Effector memory CD8-positive, alpha-beta T cell (primary cell): ENCODE data around the gene SHMT1.
"Not testable (repeated sequence)": the region's sequence is repeated elsewhere in the genome, so short reads cannot be mapped to it uniquely, and the experiment has no call there.

ENCODE experiments used
- ATAC-seq: fragments of 150-1000 bp; cut with Tn5 transposase; replicated peaks from 2 replicates; pipeline ENCODE4 v1.10.0; 2021; ENCODE audit warnings: mild to moderate bottlenecking, moderate library complexity
- DNase-seq, 3 experiments: peaks; one replicate each; pipeline ENCODE4 v3.0.0; 2021
- H3K27ac Mint-ChIP-seq, 2 donors: one replicate each; pipeline ENCODE4 v1.8.0; 2022; ENCODE audit warnings: mild to moderate bottlenecking in 2 of 2, mixed read lengths in 2 of 2, moderate library complexity in 2 of 2
- H3K27me3 Mint-ChIP-seq, 2 donors: one replicate each; pipeline ENCODE4 v1.8.0; 2022; ENCODE audit warnings: mixed read lengths in 2 of 2
- H3K36me3 Mint-ChIP-seq: one replicate; pipeline ENCODE4 v1.8.0; 2022; ENCODE audit warnings: mild to moderate bottlenecking, moderate library complexity, mixed read lengths; ENCODE audit not compliant: insufficient read depth
- H3K4me1 Mint-ChIP-seq, 2 donors: one replicate each; pipeline ENCODE4 v1.8.0; 2022; ENCODE audit warnings: low read depth in 2 of 2, mixed read lengths in 2 of 2
- H3K4me3 Mint-ChIP-seq, 2 donors: one replicate each; pipeline ENCODE4 v1.8.0; 2022; ENCODE audit warnings: mild to moderate bottlenecking in 2 of 2, mixed read lengths in 2 of 2, moderate library complexity in 2 of 2
- H3K9me3 Mint-ChIP-seq, 2 donors: one replicate each; pipeline ENCODE4 v1.8.0; 2022; ENCODE audit warnings: mixed read lengths in 2 of 2

The SHMT1 gene

DNA sequence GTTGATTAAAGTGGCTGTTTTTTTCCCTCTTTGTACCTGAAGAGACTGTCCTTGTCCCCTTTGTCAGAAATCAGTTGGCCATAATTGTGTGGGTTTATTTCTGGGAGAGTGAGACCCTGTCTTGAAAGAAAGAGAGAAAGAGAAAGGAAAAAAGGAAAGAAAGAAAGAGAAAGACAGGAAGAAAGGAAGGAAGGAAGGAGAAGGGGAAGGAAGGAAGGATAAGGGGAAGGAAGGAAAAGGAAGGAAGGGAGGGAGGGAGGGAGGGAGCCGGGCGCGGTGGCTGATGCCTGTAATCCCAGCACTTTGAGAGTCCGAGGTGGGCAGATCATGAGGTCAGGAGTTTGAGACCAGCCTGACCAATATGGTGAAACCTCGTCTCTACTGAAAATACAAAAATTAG is 7.4 kb upstream of the SHMT1 start:
- no peak for ATAC-seq
- Mint-ChIP-seq H3K4me1 (no peaks in the 10 kb centered on the region), H3K4me3 (no peak overlapping the region), H3K27me3 (peaks cover 14 to 24% of the 10 kb centered on the region in 2 donors), H3K9me3 (no peaks in the 10 kb centered on the region), H3K27ac (no peak overlapping the region), H3K36me3 (peaks cover 4% of the 10 kb centered on the region)
- no peak for DNase-seq

DNA sequence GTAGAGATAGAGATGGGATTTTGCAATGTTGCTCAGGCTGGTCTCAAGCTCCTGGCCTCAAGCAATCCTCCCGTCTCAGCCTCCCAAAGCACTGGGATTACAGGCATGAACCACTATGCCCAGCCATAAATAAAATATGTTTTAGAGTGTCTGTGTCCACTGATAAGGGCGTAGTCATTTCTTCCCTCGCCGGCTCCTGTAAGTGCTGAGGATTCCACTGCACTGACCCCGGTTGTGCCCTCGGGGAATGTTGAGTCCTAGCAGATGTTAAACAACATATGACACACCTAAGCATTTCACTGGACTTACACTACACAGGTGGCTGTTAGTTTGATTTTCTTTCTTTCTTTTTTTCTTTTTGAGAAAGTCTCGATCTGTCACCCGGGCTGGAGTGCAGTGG is 5.6 kb upstream of the SHMT1 start:
- H3K36me3 Mint-ChIP-seq: peaks cover 8% of the 10 kb centered on the region
- no peak overlapping the region for H3K4me3 Mint-ChIP-seq
- no peaks in the 10 kb centered on the region for H3K4me1 Mint-ChIP-seq
- no peaks in the 10 kb centered on the region for H3K9me3 Mint-ChIP-seq
- H3K27ac Mint-ChIP-seq: no peak overlapping the region
- no peak for ATAC-seq
- H3K27me3 Mint-ChIP-seq: peaks cover 14 to 24% of the 10 kb centered on the region in 2 donors
- no peak for DNase-seq

DNA sequence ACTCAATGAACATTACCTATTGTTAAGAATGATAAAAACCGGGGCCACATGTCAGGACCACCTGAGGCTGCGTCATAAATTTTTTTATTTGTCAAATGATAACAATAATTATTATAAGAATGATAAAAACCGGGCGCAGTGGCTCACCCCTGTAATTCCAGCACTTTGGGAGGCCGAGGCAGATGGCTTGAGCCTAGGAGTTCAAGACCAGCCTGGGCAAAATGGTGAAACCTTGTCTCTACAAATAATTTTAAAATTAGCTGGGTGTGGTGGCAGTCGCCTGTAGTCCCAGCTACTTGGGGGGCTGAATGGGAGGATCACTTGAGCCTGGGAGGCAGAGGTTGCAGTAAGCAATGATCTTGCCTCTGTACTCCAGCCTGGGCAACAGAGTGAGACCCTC is 816 bp upstream of the SHMT1 start:
- ATAC-seq (no peak), DNase-seq (no peak)
- Mint-ChIP-seq H3K27me3 (no peaks in the 10 kb centered on the region), H3K4me3 (no peak overlapping the region), H3K9me3 (no peaks in the 10 kb centered on the region), H3K27ac (no peak overlapping the region), H3K36me3 (peaks cover 12% of the 10 kb centered on the region), H3K4me1 (peaks cover 10 to 15% of the 10 kb centered on the region in 2 donors)

DNA sequence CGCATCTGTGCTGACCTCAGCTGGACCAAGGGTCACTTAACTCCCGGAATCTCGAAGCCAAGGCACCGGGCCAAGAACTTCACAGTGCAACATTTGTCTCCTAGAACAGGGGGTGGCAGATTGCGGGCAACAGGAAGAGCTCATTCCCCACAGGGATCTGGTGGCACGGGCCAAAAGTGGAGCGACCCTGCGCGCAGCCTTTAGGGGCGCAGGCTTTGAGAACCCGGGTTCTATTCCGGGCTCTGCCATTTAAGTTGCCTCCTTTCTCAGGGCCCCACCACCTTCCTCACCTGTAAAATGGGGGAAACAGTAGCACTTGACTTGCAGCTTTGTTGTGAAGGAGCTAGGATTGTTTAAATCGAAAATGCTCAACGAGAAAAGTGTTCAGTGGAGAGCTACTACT is 651 bp downstream of the SHMT1 start:
- no peaks in the 10 kb centered on the region for H3K9me3 Mint-ChIP-seq
- H3K36me3 Mint-ChIP-seq: peaks cover 16% of the 10 kb centered on the region
- H3K4me1 Mint-ChIP-seq: peaks cover 10 to 15% of the 10 kb centered on the region in 2 donors
- ATAC-seq (no peak), DNase-seq (no peak)
- H3K27me3 Mint-ChIP-seq: no peaks in the 10 kb centered on the region
- peak overlapping the region; percentile 90 to 92 for H3K4me3 Mint-ChIP-seq
- peak overlapping the region; percentile 49 to 87 for H3K27ac Mint-ChIP-seq

DNA sequence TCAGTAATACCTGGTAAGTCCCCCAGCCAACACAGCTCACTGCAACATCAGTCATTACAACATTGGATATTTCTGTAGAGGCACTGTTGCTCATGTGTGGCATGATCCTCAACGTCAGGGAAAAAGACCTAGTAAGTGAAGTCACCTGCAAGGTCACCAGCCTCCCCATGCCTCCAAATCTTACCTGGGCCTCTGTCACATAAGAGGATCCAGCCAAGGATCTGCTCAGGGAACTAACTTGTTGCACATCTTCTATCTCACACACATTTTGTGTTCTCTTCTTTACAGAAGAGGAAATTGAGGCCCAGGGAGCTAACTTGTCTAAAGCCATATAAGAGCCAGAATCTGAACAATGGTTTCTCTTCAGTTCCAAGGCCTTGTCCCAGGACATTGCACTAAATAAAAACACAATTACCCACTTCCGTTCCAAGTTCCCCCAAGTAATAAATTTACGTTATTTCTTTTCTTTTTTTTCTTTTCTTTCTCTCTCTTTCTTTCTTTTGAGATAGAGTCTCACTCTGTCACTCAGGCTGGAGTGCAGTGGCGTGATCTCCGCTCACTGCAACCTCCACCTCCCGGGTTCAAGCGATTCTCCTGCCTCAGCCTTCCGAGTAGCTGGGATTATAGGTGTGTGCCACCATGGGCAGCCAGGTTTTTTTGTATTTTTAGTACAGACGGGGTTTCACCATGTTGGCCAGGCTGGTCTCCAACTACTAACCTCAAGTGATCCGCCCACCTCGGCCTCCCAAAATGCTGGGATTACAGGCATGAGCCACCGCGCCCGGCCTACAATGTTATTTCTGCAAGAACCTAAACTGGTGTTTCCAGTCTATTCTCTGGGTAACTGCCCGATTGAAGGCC is 1.3 kb downstream of the SHMT1 start:
- no peaks in the 10 kb centered on the region for H3K27me3 Mint-ChIP-seq
- peak overlapping the region; percentile 49 to 69 for H3K27ac Mint-ChIP-seq
- H3K4me3 Mint-ChIP-seq: peak overlapping the region; percentile 90 to 92
- no peak for ATAC-seq
- no peaks in the 10 kb centered on the region for H3K9me3 Mint-ChIP-seq
- H3K4me1 Mint-ChIP-seq: peaks cover 10 to 15% of the 10 kb centered on the region in 2 donors
- DNase-seq: no peak
- H3K36me3 Mint-ChIP-seq: peaks cover 16% of the 10 kb centered on the region

DNA sequence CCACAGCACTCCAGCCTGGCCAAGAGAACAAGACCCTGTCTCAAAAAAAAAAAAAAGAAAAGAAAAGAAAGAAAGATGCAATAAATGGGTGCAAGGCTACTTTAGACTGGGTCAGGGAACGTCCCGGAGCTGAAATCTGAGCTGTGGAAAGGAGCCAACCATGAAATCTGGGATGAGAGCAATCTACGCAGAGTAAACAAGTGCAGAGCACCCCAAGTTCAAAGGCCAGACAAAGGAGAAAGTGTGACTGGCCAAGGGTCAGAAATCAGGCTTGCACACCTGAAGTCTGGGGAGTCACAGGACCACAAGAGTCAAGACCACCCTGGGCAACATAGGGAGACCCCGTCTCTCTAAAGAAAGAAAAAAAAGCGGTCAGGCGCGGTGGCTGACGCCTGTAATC is 2.8 kb downstream of the SHMT1 start:
- Mint-ChIP-seq H3K9me3 (no peaks in the 10 kb centered on the region), H3K4me3 (peak overlapping the region in 1 of 2 donors; percentile 14), H3K36me3 (peaks cover 15% of the 10 kb centered on the region), H3K27me3 (no peaks in the 10 kb centered on the region), H3K27ac (no peak overlapping the region), H3K4me1 (peaks cover 10 to 15% of the 10 kb centered on the region in 2 donors)
- ATAC-seq: no peak
- no peak for DNase-seq

DNA sequence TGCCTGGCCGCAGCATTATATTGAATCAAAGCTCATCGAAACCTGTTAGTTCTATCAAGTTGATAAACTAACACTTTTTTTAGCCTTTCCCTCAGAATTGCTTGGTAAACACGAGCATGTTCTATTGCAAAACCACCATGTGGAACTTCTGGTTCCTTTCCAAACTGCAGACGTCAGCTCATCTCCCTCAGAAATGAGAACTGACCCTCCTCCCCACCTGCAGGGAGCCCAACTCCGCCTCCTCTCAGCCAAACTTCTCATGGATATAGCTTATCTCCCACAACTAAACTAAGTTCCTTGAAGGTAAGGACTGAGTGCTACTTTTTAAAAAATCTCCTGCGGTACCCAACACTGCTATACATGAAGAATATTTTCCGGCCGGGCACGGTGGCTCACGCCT is 6.7 kb downstream of the SHMT1 start:
- Mint-ChIP-seq H3K4me1 (peaks cover under 1 to 2% of the 10 kb centered on the region in 2 donors), H3K4me3 (no peak overlapping the region), H3K36me3 (peaks cover 34% of the 10 kb centered on the region), H3K27me3 (no peaks in the 10 kb centered on the region), H3K9me3 (no peaks in the 10 kb centered on the region), H3K27ac (no peak overlapping the region)
- no peak for DNase-seq
- ATAC-seq: no peak

DNA sequence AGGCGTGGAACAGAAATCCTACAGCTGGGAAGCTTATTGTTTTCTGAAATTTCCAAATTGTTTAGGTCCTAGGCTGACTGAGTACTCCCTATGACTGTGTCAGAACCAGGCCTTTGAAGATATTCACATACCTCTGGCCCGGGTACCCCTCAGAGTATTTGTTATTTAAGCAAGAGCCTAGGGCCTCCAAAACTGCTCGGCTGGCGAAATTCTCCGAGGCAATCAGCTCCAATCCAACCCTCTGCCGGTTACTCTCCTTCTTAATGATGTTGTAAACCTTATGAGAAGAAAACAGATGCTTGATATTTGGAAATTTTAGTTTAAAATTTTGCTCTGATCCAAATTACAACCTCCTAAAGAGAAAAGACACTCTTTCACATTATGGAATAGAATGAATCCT is 9.8 kb downstream of the SHMT1 start:
- Mint-ChIP-seq H3K4me1 (no peaks in the 10 kb centered on the region), H3K9me3 (no peaks in the 10 kb centered on the region), H3K36me3 (peaks cover 46% of the 10 kb centered on the region), H3K27ac (no peak overlapping the region), H3K27me3 (no peaks in the 10 kb centered on the region), H3K4me3 (no peak overlapping the region)
- ATAC-seq (no peak), DNase-seq (no peak)

DNA sequence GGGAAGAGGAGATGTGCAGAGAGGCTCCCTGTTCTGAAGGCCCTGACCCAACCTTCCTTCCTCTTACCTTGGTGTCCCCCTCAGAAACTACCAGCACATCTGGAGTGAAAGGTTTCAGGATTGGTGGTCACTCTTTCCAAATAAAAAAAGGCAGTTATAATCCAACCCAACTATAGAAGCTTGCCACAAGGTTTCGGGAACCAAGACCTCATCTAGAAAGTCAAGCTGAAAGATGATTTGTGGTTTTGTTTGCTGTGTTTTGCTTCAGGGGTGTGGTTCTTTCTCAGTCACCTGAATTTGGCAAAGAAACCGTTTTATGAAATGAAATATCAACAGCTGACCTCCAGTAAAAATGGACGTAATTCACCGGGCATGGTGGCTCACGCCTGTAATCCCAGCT is 19.3 kb downstream of the SHMT1 start:
- H3K27ac Mint-ChIP-seq: peak overlapping the region in 1 of 2 donors; percentile 57
- ATAC-seq (no peak), DNase-seq (no peak)
- H3K36me3 Mint-ChIP-seq: peaks cover 30% of the 10 kb centered on the region
- H3K4me3 Mint-ChIP-seq: no peak overlapping the region
- H3K4me1 Mint-ChIP-seq: no peaks in the 10 kb centered on the region
- H3K27me3 Mint-ChIP-seq: no peaks in the 10 kb centered on the region
- H3K9me3 Mint-ChIP-seq: no peaks in the 10 kb centered on the region

DNA sequence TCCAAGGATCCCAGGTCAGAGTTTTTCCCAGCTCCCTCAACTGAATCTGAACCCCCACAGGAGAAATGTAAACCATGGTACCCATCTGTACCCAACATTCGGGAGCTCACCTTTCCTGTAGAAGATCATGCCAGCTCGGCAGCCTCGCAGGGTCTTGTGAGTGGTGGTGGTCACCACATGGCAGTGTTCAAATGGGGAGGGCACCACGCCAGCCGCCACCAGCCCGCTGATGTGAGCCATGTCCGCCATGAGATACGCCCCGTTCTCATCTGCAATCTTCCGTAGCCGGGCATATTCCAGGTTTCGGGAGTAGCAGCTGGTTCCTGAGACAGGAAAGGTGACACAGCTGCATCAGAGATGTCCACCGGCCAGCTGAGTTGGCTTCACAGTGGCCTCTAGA is 23.4 kb downstream of the SHMT1 start:
- Mint-ChIP-seq H3K9me3 (no peaks in the 10 kb centered on the region), H3K27ac (no peak overlapping the region), H3K4me1 (no peaks in the 10 kb centered on the region), H3K27me3 (no peaks in the 10 kb centered on the region), H3K36me3 (peaks cover 18% of the 10 kb centered on the region), H3K4me3 (no peak overlapping the region)
- DNase-seq (no peak), ATAC-seq (no peak)

DNA sequence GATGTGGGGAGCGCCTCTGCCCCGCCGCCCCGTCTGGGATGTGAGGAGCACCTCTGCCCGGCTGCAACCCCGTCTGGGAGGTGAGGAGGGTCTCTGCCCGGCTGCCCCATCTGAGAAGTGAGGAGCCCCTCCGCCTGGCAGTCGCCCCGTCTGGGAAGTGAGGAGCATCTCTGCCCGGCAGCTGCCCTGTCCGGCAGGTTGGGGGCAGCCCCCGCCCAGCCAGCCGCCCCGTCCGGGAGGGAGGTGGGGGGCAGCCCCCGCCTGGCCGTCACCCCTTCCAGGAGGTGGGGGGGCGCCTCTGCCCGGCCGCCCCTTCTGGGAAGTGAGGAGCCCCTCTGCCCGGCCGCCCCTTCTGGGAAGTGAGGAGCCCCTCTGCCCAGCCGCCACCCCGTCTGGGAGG is 25.2 kb downstream of the SHMT1 start:
- not testable (repeated sequence) for H3K4me1 Mint-ChIP-seq, H3K4me3 Mint-ChIP-seq, DNase-seq, H3K9me3 Mint-ChIP-seq, H3K27me3 Mint-ChIP-seq, H3K27ac Mint-ChIP-seq, ATAC-seq
- peaks cover 18% of the 10 kb centered on the region for H3K36me3 Mint-ChIP-seq

DNA sequence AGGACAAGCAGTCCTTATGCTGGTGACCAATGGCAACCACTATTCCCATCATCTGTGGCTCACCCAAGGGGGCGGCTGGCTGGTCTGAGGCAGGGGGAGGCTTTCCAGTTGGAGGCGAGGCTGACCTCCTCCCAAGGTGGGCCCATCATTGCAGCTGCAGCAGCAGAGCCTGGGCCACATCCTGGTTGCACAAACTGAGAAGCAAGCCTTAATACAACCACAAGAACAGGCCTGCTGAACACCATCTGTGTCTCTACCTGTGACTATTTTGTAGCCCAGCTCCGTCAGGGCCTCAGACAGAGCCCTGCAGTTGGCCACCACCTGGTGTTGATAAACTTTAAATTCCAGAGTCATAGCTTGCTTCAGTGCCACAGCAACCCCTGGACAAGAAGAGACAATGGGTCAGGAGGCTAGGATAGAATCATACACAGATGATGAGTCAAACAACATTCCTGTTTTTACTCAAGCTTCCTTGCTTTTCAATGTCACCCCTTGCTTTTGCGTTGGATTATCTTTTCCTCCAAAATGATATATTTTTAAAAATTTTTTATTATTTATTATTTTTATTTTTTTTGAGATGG is 30.4 kb downstream of the SHMT1 start:
- DNase-seq (no peak), ATAC-seq (no peak)
- no peaks in the 10 kb centered on the region for H3K9me3 Mint-ChIP-seq
- H3K4me1 Mint-ChIP-seq: peaks cover 9 to 15% of the 10 kb centered on the region in 2 donors
- no peaks in the 10 kb centered on the region for H3K27me3 Mint-ChIP-seq
- H3K4me3 Mint-ChIP-seq: no peak overlapping the region
- H3K27ac Mint-ChIP-seq: peak overlapping the region in 1 of 2 donors; percentile 89
- peaks cover 19% of the 10 kb centered on the region for H3K36me3 Mint-ChIP-seq

DNA sequence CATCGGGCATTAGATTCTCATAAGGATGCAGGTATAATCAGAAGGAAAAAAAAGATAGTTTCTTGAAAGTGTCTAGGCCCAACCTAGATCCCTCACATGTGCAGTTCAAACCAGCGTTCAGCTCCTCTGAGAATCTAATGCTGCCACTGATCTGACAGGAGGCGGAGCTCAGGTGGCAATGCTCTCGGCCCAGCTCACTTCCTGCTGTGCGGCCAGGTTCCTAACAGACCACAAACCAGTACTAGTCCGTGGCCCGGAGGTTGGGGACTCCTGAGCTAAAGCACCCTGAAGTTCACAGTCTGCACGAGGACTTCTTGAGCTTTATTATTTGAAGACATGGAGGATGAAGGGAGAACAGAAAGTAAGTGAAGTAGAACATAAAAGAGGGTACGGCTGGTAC is 31.5 kb downstream of the SHMT1 start:
- H3K4me3 Mint-ChIP-seq: peak overlapping the region; percentile 7 to 59
- H3K36me3 Mint-ChIP-seq: peaks cover 25% of the 10 kb centered on the region
- DNase-seq: peak in 1 of 3 experiments; percentile 26
- H3K4me1 Mint-ChIP-seq: peaks cover 9 to 15% of the 10 kb centered on the region in 2 donors
- no peaks in the 10 kb centered on the region for H3K27me3 Mint-ChIP-seq
- H3K9me3 Mint-ChIP-seq: no peaks in the 10 kb centered on the region
- ATAC-seq: peak; percentile 91
- H3K27ac Mint-ChIP-seq: peak overlapping the region; percentile 55 to 89

DNA sequence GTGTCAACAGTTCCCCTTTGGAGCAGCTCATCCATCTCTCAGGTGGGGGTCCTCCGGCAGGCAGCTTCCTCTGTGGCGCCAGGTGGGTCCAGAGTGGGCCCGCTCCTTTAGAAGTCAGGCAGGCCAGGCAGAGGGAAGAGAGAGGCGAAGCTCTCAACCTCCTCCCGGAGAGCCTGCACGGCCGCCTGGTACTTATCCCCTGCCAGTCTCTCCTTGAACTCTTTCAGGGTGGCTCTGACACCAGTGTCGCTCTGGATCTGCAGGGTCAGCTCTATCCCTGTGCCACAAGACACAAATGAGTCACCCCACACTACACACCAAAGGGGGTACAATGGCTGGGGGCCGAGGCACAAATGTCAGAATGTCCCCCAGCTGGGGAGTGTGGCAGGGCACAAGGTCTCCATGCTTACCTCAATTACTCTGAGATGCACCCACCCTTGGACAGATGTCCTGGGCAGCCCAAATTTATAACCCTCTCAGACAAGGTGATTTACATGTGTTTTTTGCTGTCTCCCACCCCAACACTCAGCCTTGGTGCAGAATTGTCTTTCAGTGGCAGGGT is 34.6 kb downstream of the SHMT1 start:
- peaks cover 13 to 20% of the 10 kb centered on the region in 2 donors for H3K4me1 Mint-ChIP-seq
- H3K27ac Mint-ChIP-seq: no peak overlapping the region
- DNase-seq (no peak), ATAC-seq (no peak)
- H3K36me3 Mint-ChIP-seq: peaks cover 42% of the 10 kb centered on the region
- H3K9me3 Mint-ChIP-seq: no peaks in the 10 kb centered on the region
- H3K4me3 Mint-ChIP-seq: no peak overlapping the region
- H3K27me3 Mint-ChIP-seq: no peaks in the 10 kb centered on the region
